GM23248 (cell line): Measurements from ENCODE around the gene MAGI1. TPM values are rescaled to one million over a fixed set of nuclear protein-coding genes. Genes with fewer than 3 reads are reported as not detected.

ENCODE experiments used
- DNase-seq: peaks from one replicate; pipeline ENCODE4 v3.0.0-alpha.2; 2015
- H2AFZ ChIP-seq: fragments of 200-600 bp; sonication (generic); 2 replicates; pipeline ENCODE4 v1.6.1; 2016; ENCODE audit warnings: antibody characterized with exemption
- H3F3A ChIP-seq: fragments of 200-600 bp; sonication (generic); 2 replicates; pipeline ENCODE4 v1.6.1; 2016; ENCODE audit warnings: mild to moderate bottlenecking, antibody characterized with exemption, mixed run types; ENCODE audit not compliant: insufficient read depth
- H3K27ac ChIP-seq: fragments of 200-600 bp; sonication (generic); 2 replicates; pipeline ENCODE4 v1.5.1; 2016; ENCODE audit warnings: mild to moderate bottlenecking
- H3K27me3 ChIP-seq: fragments of 200-600 bp; sonication (generic); replicated peaks from 2 replicates; pipeline ENCODE4 v1.6.1; 2016; ENCODE audit warnings: mild to moderate bottlenecking; ENCODE audit not compliant: insufficient read depth
- H3K36me3 ChIP-seq: fragments of 200-600 bp; sonication (generic); 2 replicates; pipeline ENCODE4 v1.6.1; 2016; ENCODE audit warnings: low read depth, mild to moderate bottlenecking
- H3K4me1 ChIP-seq: fragments of 200-600 bp; sonication (generic); 2 replicates; pipeline ENCODE4 v1.6.1; 2016; ENCODE audit warnings: mild to moderate bottlenecking; ENCODE audit not compliant: insufficient read depth
- H3K4me2 ChIP-seq: fragments of 200-600 bp; sonication (generic); one replicate; pipeline ENCODE4 v1.6.1; 2016; ENCODE audit warnings: mild to moderate bottlenecking; ENCODE audit not compliant: unreplicated experiment
- H3K4me3 ChIP-seq: fragments of 200-600 bp; sonication (generic); 2 replicates; pipeline ENCODE4 v1.5.1; 2016; ENCODE audit warnings: mild to moderate bottlenecking
- H3K79me2 ChIP-seq: fragments of 200-600 bp; sonication (generic); 2 replicates; pipeline ENCODE4 v1.6.1; 2016; ENCODE audit warnings: mild to moderate bottlenecking; ENCODE audit not compliant: insufficient read depth
- H3K9ac ChIP-seq: fragments of 200-600 bp; sonication (generic); 2 replicates; pipeline ENCODE4 v1.6.1; 2016; ENCODE audit warnings: mild to moderate bottlenecking
- H3K9me2 ChIP-seq: fragments of 200-600 bp; sonication (generic); 2 replicates; pipeline ENCODE4 v1.6.1; 2016; ENCODE audit warnings: mixed run types, mild to moderate bottlenecking, moderate library complexity; ENCODE audit not compliant: insufficient read depth
- H3K9me3 ChIP-seq: fragments of 200-600 bp; sonication (generic); one replicate; pipeline ENCODE4 v1.6.1; 2017; ENCODE audit warnings: low read depth
- H4K20me1 ChIP-seq: fragments of 200-600 bp; sonication (generic); 2 replicates; pipeline ENCODE4 v1.6.0; 2016; ENCODE audit not compliant: insufficient read depth
- EZH2 ChIP-seq: fragments of 200-600 bp; sonication (generic); IDR thresholded peaks from 2 replicates; pipeline ENCODE4 v1.6.1; 2018; ENCODE audit warnings: antibody characterized with exemption, mild to moderate bottlenecking; ENCODE audit not compliant: insufficient read depth, poor library complexity, severe bottlenecking
- EZH2phosphoT487 ChIP-seq: fragments of 200-600 bp; sonication (generic); IDR thresholded peaks from 2 replicates; pipeline ENCODE4 v1.6.1; 2018; ENCODE audit warnings: antibody characterized with exemption, moderate library complexity, mild to moderate bottlenecking, low read depth; ENCODE audit not compliant: insufficient read depth
- WGBS, 2 experiments: methylation state at CpG; one replicate each; pipeline ENCODE4 v1.1.6; 2015 to 2017; ENCODE audit warnings: low lambda C conversion rate in 2 of 2, low coverage in 1 of 2; ENCODE audit errors: missing lambda C conversion rate in 2 of 2; 5-methylcytosine and 5-hydroxymethylcytosine counted together
- in situ Hi-C: fragments of 300-500 bp; cut with MboI; formaldehyde crosslinking; loops from 2 replicates; pipeline ENCODE4 v1.15.0; 2020
- polyA plus RNA-seq: library from polyadenylated mRNA; unstranded; fragments of >200 nt; fragmentation: Nextera tagmentation; extraction: Ambion mirVana; gene quantifications from 2 replicates; pipeline ENCODE4 v1.2.1, GENCODE V29; 2016
- total RNA-seq: library from RNA; depleted of rRNA; stranded (reverse); fragments of >200 nt; shearing (Covaris generic); gene quantifications from 2 replicates; pipeline ENCODE4 v1.2.3, GENCODE V29; 2014

The MAGI1 gene
- total and polyA plus RNA-seq, 2 experiments from 2014 or later = 7.3 to 13.8 TPM

- H3K79me2 ChIP-seq = no peaks in the 10 kb centered on the region
- 52 to 59% methylated on average over 3 of the region's 3 CpGs for WGBS, 2 experiments
These were observed 703.1 kb downstream of the MAGI1 start for GRCh38 chr3:65335587-65335986.

DNA sequence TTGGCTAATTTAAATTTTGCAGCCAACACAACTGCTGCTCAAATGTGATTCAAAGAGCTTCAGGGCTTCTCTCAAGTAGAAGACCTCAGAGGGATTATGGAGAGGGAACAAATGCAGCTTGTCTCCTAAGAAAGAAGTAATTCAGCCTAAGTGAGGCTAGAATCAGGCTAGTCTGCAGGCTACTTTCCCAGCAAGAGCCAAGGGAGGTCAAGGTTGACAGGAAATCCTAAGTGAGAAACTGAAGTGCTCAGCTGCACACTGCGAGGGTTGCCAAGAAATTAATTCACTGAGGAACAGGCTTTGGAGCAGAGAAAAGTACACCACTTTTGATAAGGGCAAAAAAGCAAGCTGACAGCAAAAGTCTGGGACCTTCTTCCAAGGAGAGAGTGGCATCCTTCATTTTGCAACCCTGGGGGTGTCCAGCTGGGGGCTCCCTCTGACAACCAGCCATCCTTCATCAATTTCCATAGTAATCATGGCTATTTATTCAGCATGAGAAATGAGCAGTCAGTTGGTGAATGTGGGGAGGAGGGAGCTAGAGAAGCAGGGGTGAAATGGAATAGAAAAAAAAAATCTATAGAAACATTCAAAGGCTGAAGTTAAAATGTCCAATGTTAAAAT, 704.6 kb downstream of the MAGI1 start:
- no peak overlapping the region for H3K4me2 ChIP-seq
- H3K4me3 ChIP-seq = no peak overlapping the region
- no peaks in the 10 kb centered on the region for H3K79me2 ChIP-seq
- in situ Hi-C loops = no loop called here
- peaks cover 23% of the 10 kb centered on the region; the same call in 1 of the 2 replicates for H3K27me3 ChIP-seq
- WGBS, 2 experiments = 0 to 7% methylated on average over 1 of the region's 1 CpG
- no peak overlapping the region for H2AFZ ChIP-seq
- H3K9ac ChIP-seq = no peak overlapping the region
- no peaks in the 10 kb centered on the region for H3K9me3 ChIP-seq
- no peak overlapping the region for H3K27ac ChIP-seq
- no peaks in the 10 kb centered on the region for H4K20me1 ChIP-seq
- no peaks in the 10 kb centered on the region for H3K36me3 ChIP-seq
- DNase-seq = no peak
- no peak for TF ChIP-seq EZH2
- H3F3A ChIP-seq = no peaks in the 10 kb centered on the region
- H3K9me2 ChIP-seq = no peaks in the 10 kb centered on the region
- no peaks in the 10 kb centered on the region for H3K4me1 ChIP-seq

More at GRCh38 chr3:65335587-65335986, 703.1 kb downstream of the MAGI1 start:
- H3K36me3 ChIP-seq = no peaks in the 10 kb centered on the region
- no peak for DNase-seq
- no peak overlapping the region for H3K4me3 ChIP-seq
- no peaks in the 10 kb centered on the region for H3K9me3 ChIP-seq
- no peak overlapping the region for H3K4me2 ChIP-seq
- TF ChIP-seq EZH2phosphoT487 (no peak), EZH2 (no peak)
- H3K4me1 ChIP-seq = no peaks in the 10 kb centered on the region
- no peak overlapping the region for H3K9ac ChIP-seq
- no peak overlapping the region for H3K27ac ChIP-seq
- no peaks in the 10 kb centered on the region for H3K9me2 ChIP-seq
- no peak overlapping the region for H2AFZ ChIP-seq
- in situ Hi-C loops = no loop called here
- peaks cover 22% of the 10 kb centered on the region; the same call in 1 of the 2 replicates for H3K27me3 ChIP-seq
- no peaks in the 10 kb centered on the region for H3F3A ChIP-seq
- H4K20me1 ChIP-seq = no peaks in the 10 kb centered on the region

DNA sequence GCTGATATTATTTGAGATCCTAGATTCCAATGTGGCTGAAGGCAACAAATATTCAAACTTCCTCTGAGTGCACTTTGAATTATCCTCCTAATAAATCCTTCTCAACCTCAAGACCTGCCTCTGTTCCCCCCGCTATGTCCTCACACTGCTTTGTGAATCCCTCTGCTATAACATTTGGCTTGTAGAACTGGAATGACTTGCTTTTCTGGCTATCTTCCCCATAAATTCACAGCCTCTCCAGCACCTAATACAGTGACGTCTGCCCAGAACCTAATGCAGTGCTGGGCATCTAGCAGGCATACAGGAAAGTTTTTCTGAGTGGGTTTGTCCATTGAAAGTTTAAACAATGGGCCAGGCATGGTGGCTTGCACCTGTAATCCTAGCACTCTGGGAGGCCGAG, 707.0 kb downstream of the MAGI1 start:
- in situ Hi-C loops = no loop called here
- H3K9me2 ChIP-seq = no peaks in the 10 kb centered on the region
- no peak overlapping the region for H2AFZ ChIP-seq
- H3K27me3 ChIP-seq = peaks cover 26% of the 10 kb centered on the region
- no peak overlapping the region for H3K9ac ChIP-seq
- no peaks in the 10 kb centered on the region for H3K4me1 ChIP-seq
- no peaks in the 10 kb centered on the region for H3K36me3 ChIP-seq
- no peaks in the 10 kb centered on the region for H3K9me3 ChIP-seq
- no peak overlapping the region for H3K4me2 ChIP-seq
- no peak overlapping the region for H3K27ac ChIP-seq
- no peak overlapping the region for H3K4me3 ChIP-seq
- DNase-seq = no peak
- no peaks in the 10 kb centered on the region for H3K79me2 ChIP-seq
- H3F3A ChIP-seq = no peaks in the 10 kb centered on the region
- H4K20me1 ChIP-seq = no peaks in the 10 kb centered on the region
- WGBS, 2 experiments = 50 to 72% methylated on average over 3 of the region's 3 CpGs
- TF ChIP-seq EZH2 (no peak), EZH2phosphoT487 (no peak)

GRCh38 chr3:65330072-65330471, 708.6 kb downstream of the MAGI1 start:
- TF ChIP-seq EZH2 (no peak), EZH2phosphoT487 (no peak)
- Histone ChIP-seq H3K4me1 (no peaks in the 10 kb centered on the region), H2AFZ (peak overlapping the region; percentile 13; the same call in 1 of the 2 replicates), H3K27me3 (peaks cover 29% of the 10 kb centered on the region), H3K4me2 (peak overlapping the region; percentile 8), H3K36me3 (no peaks in the 10 kb centered on the region), H3F3A (no peaks in the 10 kb centered on the region), H3K79me2 (no peaks in the 10 kb centered on the region), H3K9me2 (no peaks in the 10 kb centered on the region), H3K9ac (no peak overlapping the region), H3K4me3 (no peak overlapping the region), H4K20me1 (no peaks in the 10 kb centered on the region), H3K9me3 (no peaks in the 10 kb centered on the region), H3K27ac (no peak overlapping the region)
- in situ Hi-C loops = no loop called here
- WGBS, 2 experiments = 19 to 20% methylated on average over 6 of the region's 6 CpGs
- DNase-seq = peak; percentile 56

- TF ChIP-seq EZH2 (no peak), EZH2phosphoT487 (no peak)
These were observed 710.6 kb downstream of the MAGI1 start for GRCh38 chr3:65328148-65328547.

More at GRCh38 chr3:65328148-65328547, 710.6 kb downstream of the MAGI1 start:
- no peaks in the 10 kb centered on the region for H3K79me2 ChIP-seq
- no peak overlapping the region for H3K9ac ChIP-seq
- no peaks in the 10 kb centered on the region for H3K9me2 ChIP-seq
- no peak overlapping the region for H3K4me3 ChIP-seq
- no peak overlapping the region for H2AFZ ChIP-seq
- H3K27ac ChIP-seq = no peak overlapping the region
- H3F3A ChIP-seq = no peaks in the 10 kb centered on the region
- no peaks in the 10 kb centered on the region for H3K9me3 ChIP-seq
- H3K4me1 ChIP-seq = no peaks in the 10 kb centered on the region
- no peaks in the 10 kb centered on the region for H4K20me1 ChIP-seq
- no peaks in the 10 kb centered on the region for H3K36me3 ChIP-seq
- peaks cover 28% of the 10 kb centered on the region for H3K27me3 ChIP-seq
- no peak for DNase-seq
- WGBS, 2 experiments = 58 to 74% methylated on average over 4 of the region's 4 CpGs
- no peak overlapping the region for H3K4me2 ChIP-seq
- in situ Hi-C loops = no loop called here
